ENCODE results near the gene TIPARP.

DNA sequence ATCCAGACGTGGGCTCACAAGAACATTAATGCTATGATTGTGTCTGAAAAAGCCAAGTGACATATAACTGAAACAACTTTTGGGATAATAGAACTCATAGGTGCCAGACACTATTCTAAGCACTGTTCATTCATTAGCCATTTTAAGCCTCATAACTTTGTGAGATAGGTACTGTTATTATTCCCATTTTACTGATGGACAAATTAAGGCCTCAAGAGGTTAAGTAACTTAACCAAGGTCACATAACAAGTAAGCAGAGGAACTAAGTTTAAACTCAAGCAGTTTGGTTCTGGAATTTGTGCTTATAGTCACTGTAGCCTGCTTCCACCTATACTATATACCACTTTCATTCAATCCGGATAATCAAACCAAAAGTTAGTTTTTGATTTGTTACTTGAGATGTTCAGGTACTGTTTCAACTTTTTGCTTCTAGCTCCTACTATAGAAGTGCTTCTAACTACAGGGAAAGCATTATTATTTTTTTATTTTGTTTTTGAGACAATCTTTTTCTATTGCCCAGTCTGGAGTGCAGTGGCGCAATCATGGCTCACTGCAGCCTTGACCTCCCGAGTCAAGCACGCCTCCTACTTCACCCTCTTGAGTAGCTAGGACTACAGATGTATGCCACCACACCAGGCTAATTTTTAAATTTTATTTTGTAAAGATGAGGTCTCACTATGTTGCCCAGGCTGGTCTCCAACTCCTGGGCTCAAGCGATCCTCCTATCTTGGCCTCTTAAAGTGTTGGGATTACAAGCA is 41.9 kb downstream of the TIPARP start:
- no peak for TF ChIP-seq CTCF (conservative IDR thresholded peaks at IDR 0.05; ENCODE audit: low read length)
- no peak for TF ChIP-seq EZH2phosphoT487 (IDR thresholded peaks at IDR 0.05; ENCODE audit: borderline replicate concordance)
